HG02678 (cell line): ENCODE measurements around the gene HPS5.
"Not testable (repeated sequence)": the region's sequence is repeated elsewhere in the genome, so short reads cannot be mapped to it uniquely, and the experiment has no call there.

Source experiments
- ATAC-seq: cut with Tn5 transposase; IDR thresholded peaks from one replicate; pipeline ENCODE4 v1.9.1; 2021; ENCODE audit warnings: mild to moderate bottlenecking, moderate library complexity; ENCODE audit not compliant: unreplicated experiment

The HPS5 gene

DNA sequence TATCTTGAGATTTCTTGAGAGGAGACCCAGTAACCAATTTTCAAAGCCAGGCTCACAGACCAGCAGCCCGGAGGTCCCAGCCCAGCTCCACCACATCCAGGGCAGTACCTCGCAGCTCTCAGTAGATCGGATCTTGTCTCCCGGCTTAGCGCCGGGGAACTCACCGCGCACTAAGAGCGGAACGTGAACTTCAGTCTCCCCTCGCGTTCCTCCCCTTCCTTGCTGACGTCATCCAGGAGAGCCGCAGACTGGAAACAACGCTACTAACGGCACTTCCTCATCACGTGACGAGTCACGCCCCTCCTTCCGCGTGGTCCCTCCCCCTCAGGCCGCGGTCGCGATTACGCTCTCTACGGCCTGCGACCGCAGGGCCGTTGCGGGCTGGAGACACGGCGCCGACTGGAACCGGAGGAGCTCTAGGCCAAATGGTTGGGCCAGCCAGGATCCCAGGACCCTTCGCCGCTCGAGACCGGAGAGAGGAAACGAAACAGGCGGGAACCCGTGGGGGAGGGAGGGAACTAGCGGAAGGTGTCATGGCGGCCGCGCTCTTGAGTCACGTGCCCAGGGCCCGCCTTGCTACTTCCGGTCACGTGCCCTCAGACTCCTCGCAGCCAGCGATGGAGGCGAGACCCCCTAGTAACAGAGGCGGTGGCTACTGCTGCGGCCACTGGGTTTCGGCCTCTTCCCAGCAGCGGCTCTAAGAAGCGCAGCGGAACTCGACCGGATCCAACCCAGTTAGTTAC is at the start of gene HPS5, which contains the start of gene GTF2H1:
Gene HPS5 (minus strand): TSS at position 172 of the 743 bp plus-strand sequence. CDS start 4,282 bp downstream, outside the sequence.
Gene GTF2H1 (plus strand): TSS at position 599 of the 743 bp plus-strand sequence. CDS start 10,508 bp downstream, outside the sequence.
- peak; percentile 89 for ATAC-seq

DNA sequence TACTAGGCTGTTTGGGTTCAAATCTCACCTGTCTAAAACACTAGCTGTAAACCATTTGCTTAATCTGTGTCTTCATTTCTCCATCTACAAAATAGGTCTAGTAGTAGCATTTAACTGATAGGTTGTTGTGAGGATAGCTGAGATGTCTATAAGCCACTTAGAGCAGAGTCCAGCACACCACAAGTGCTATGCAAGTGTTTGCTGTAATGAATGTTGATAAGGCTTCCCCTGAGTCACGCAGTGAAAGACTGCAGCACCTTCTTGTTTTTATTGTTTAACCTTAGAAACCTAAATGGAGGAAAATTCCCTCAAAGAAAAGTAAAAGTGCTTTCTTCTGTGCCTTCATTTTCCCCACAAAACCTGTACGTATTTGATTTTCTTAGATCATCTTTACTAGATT is 49.3 kb upstream of the HPS5 start:
- ATAC-seq, result no peak

DNA sequence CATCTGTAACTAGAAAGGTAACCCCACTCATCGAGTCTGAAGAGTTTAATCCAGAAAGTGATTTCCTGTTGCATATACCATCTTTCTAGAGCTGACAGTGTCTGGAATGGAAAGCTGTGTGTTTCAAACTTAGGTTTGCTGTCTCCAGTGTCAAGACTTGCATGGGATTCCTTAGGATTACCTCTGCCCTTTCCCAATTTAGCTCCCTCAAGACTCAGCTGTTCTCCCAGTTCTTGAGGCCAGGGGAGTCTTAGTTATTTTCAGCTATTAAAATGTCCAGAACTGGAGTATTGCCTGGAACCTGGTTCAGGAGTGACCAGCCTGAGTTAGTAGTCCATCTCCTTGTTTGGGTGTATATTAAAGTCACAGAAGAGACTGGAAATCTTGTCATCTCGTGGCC is 47.5 kb upstream of the HPS5 start:
- ATAC-seq, result no peak

DNA sequence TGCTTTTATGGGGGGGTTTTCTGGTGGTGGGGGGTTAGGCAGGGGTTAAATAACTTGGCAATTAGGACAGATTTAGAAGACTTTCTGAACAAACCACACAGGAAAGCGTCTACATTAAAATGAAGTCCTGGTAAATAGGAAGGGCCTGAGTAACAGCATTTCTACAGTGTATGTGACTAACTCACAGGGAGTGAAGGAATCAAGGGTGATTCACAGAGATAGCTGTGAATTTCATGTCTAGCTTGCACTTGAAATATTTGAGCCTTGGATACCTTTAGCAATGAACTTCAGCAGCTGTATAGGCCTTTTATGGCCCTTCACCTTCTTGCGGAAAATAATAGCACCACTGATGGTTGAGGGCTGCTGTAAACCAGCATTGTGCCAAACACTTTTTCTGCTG is 46.3 kb upstream of the HPS5 start:
- ATAC-seq, result no peak

DNA sequence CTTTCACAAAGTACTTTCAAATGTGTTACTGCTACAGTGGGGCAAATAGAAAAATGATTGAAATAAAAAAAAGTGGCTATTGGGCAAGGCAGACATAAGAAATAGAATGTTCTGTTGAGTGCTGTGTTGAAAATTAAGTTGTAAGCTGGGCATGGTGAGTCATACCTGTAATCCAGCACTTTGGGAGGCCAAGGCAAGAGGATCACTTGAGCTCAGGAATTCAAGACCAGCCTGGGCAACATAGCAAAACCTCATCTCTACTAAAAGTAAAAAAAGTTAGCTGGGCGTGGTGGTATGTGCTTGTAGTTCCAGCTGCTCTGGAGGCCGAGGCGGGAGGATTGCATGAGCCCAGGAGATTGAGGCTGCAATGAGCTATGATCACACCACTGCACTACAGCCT is 45.5 kb upstream of the HPS5 start:
- no peak for ATAC-seq

GRCh38 chr11:18366286-18366685 is 44.3 kb upstream of the HPS5 start:
- ATAC-seq, result no peak

DNA sequence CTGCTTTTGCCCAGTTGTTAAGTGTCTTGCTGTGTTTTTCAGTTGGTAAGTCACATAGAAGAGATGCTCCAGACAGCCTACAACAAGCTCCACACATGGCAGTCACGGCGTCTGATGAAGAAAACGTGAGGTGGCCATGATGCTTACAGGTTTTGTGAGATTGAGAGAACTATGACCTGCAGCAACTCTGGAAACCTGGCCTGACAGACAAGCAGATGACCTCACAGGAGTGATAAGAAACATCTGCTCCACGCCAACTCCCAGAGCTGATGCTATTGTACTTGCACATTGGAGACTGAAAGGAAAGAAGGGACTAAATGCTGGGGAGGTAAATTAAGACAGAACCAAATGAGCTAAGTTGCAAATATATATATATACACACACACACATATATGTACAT is 43.8 kb upstream of the HPS5 start:
- no peak for ATAC-seq

DNA sequence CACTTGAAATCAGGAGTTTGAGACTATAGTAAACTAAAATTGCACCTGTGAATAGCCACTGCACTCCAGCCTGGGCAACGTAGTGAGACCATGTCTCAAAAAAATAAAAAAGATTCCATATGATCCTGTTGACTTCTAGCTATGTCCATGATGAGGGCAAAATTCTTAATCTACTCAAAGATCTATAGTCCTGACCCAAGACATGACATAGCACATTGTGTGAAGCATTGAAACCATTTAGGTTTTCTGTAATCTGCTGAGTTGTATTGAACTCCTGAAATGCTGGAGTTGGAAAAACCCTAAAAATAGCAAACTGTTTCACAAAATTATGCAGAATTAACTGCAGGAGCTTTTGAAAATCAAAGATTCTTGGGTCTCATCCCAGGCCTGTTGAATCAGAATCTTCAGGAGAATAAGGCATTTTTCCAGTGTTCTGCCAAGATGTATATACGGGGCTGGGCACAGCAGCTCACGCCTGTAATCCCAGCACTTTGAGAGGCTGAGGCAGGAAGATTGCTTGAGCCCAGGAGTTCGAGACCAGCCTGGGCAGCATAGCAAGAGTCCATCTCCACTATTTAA is 42.6 kb upstream of the HPS5 start:
- ATAC-seq, result no peak

- ATAC-seq, result no peak
Observed at GRCh38 chr11:18361154-18361553, 39.2 kb upstream of the HPS5 start.

DNA sequence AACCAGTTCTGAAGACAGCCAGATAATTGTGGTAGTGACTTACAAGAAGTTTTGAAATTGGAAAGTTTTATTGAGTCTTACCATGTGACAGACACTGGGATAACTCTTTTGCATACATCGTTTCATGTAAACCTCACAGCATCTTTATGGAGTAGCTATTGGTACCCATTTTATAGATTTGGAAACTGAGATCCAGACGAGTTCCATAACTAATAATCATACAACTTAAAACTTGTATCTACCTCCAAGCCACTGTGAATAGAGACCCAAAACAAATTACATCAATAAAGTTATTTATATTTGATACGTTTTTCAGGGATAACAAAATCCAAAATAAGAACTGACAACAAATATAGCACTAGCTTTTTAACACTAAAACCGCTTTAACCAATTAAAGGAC is 36.7 kb upstream of the HPS5 start:
- no peak for ATAC-seq

- ATAC-seq, result no peak
Observed at GRCh38 chr11:18352581-18352980, 30.6 kb upstream of the HPS5 start.

DNA sequence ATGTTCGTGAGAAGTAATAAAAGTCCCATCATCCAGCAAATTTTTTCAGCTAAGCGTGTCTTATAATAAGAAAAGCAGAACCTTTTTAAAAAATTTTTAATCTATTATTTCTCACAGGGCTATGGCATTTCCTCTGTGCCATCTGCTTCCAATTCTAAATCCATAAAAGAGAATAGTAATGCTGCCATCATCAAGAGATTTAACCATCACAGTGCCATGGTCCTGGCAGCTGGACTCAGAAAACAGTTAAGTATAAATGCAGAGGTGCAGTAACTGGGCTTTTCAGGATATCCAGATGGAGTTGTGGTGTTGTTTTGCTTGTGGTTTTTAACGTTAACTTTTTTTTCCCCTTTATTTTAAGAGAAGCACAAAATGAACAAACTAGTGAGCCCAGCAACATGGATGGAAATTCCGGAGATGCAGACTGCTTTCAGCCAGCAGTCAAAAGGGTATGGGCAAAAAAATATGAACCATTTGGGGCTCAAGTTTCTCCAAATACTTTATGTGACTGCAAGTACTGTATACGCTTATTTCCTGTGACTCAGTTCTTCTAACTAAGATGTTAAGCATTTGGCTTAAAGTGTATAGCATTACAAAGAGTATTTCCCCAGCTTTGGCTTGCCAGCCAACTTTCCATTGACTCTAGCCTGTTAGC is 25.7 kb upstream of the HPS5 start:
- no peak for ATAC-seq

DNA sequence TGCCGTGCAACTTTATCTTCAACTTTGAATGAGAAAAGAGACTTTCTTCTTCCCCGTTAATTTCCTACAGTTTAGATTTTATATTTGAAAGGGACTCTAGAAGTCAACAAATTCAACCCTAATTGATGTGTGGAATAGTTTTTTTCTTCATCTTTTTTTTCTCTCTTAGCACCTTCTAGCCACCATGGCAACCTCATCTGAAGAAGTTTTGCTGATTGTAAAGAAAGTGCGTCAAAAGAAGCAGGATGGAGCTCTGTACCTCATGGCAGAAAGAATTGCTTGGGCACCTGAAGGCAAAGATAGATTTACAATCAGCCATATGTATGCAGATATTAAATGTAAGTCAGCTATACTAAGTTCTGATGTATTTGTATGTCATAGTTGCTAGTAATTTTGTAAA is 11.0 kb upstream of the HPS5 start:
- ATAC-seq, result no peak

DNA sequence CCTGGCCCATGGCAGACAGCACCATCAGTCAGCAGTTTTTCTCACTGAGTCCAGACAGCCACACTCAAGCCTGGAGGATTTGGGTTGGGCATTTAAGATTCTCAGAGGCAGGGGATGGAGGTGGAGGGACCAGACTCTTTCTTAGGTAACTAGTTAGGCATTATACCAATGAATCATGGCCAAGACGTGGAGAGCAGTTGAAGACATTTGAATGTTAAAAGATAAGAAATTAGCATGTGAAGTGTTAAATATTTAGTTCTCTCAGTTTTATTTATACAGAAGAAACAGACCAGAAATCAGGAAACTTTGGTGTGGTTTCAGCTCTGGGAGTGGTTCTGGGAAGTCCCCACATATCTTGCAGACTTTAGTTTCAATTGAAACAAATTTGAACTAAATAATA is 10.4 kb upstream of the HPS5 start:
- no peak for ATAC-seq

DNA sequence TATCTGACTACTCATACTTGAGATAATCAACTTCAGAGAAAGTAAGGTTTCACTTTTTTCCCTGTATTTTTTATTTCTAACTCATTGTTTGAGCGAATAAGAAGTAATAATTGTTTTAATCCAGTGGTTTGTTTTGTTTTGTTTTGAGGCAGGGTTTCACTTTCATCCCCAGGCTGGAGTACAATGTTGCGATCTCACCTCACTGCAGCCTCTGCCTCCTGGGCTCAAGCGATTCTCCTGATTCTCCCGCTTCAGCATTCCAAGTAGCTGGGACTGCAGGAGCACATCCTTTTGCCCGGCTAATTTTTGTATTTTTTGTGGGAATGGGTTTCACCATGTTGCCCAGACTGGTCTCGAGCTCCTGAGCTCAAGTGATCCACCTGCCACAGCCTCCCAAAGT is 9.0 kb upstream of the HPS5 start:
- no peak for ATAC-seq

GRCh38 chr11:18329196-18329870 is 7.4 kb upstream of the HPS5 start:
- no peak for ATAC-seq

DNA sequence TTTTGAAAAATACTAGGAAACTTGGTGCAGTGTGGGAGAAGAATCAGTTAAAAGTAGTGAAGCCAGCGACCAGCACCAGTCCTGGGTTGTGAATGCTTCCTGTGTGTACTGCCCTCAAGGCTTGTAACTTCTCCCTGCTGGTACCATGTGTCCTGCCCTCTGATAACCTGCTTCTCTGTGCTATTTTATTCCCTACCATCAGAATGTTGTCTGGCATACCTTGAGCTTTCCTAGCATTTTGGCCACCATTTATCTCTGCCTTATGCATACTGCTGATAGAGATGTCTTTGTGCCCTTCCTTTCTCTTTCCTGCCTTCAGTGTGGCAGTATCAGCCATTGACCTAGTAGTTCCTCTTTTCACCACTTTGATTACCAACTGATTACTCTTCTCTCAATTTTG is 2.4 kb upstream of the HPS5 start:
- ATAC-seq, result no peak

- ATAC-seq, result not testable (repeated sequence)
Observed at GRCh38 chr11:18323881-18324280, 1.9 kb upstream of the HPS5 start.

- ATAC-seq, result no peak
Observed at GRCh38 chr11:18322818-18323570, 1.1 kb upstream of the HPS5 start.

DNA sequence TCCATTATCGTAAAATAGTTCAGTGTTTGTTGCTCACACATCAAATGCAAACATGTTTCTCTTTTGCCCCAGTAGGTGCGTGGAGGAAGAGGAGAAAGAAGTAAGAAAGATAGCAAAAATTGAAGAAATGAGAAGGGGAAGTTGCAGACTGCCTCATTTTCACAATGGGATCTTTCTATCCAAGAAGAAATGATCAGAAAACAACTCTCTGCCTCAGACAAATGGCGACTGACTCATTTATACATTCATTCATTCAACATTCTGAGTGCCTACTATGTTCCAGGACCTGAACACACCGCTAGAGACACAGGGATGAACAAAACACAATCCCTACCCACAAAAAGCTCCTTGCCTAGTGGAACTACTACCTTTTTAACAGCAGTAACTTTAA is 367 bp downstream of the HPS5 start:
- ATAC-seq, result peak; percentile 2

GRCh38 chr11:18320617-18321016 is 1.3 kb downstream of the HPS5 start:
- ATAC-seq, result no peak
